Measurements from ENCODE around the gene ADIPOQ.
"Not testable (repeated sequence)": the region's sequence is repeated elsewhere in the genome, so short reads cannot be mapped to it uniquely, and the experiment has no call there.

The ADIPOQ gene

DNA sequence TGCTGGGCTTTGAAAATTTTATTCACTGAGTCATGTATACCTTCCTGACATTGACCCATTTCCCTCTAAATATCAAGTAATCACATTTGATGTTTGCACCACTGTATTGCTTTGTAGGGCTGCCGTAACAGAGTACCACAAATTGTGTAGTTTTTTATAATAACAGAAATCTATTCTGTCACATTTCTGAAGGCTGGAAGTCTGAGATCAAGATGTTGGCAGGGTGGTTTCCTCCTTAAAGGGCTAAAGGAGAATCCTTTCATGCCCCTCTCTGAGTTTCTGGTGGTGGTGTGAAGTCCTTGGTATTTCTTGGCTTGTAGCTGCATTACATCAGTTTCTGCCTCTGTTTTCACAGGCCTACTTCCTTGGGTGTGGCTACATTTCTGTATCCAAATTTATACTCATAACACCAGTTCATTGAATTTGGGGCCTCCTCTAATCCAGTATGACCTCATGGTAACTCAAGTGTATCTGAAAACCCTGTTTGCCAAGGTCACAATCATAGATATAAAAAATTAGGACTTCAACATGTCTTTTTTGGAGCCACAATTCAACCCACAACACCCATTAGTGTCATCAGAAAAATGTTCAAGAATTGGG is 58.7 kb downstream of the ADIPOQ start:
- no peak for DNase-seq

- DNase-seq, result no peak
These were observed 59.6 kb downstream of the ADIPOQ start for GRCh38 chr3:186902154-186902553.

DNA sequence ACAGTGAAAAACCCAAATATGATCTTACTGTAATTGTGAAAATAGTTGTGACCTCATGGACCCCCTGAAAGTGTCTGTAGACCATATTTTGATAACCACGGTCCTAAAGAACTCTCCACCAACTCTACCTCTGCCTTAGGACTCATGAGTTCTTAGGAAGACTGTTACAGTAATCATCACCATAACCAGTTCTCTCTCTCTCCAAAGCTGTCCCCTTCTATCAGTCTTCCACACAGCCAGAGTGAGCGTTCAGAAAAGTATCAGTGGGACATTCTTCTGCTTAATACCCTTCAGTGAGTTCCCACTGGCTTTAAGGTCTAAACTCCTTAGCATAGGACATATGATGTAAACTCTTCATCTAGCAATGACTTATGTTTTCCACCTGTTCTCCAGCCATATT is 60.2 kb downstream of the ADIPOQ start:
- DNase-seq, result no peak

DNA sequence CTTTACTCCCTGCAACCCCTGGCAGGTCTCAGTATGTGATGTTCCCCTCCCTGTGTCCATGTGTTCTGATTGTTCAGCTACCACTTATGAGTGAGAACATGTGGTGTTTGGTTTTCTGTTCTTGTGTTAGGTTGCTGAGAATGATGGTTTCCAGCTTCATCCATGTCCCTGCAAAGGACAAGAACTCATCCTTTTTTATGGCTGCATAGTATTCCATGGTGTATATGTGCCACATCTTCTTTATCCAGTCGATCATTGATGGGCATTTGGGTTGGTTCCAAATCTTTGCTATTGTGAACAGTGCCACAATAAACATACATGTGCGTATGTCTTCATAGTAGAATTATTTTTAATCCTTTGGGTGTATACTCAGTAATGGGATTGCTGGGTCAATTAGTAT is 61.2 kb downstream of the ADIPOQ start:
- DNase-seq, result not testable (repeated sequence)

DNA sequence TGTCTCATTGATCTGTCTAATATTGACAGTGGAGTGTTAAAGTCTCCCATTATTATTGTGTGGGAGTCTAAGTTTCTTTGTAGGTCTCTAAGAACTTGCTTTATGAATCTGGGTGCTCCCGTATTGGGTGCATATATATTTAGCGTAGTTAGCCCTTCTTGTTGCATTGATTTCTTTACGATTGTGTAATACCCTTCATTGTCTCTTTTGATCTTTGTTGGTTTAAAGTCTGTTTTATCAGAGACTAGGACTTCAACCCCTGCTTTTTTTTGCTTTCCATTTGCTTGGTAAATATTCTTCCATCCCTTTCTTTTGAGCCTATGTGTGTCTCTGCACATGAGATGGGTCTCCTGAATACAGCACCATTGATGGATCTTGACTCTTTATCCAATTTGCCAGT is 64.6 kb downstream of the ADIPOQ start:
- not testable (repeated sequence) for DNase-seq
